GM23338 (cell line): Measurements from ENCODE around the gene ITFG1. TPM values are rescaled to one million over a fixed set of nuclear protein-coding genes. Genes with fewer than 3 reads are reported as not detected.

Experiments used
- ATAC-seq: fragments of 200-7000 bp; cut with Tn5 transposase; 3 replicates; pipeline ENCODE4 v1.9.1; 2020
- DNase-seq: peaks from one replicate; pipeline ENCODE4 v3.0.0-alpha.2; 2015; ENCODE audit warnings: low spot score
- H2AFZ ChIP-seq: fragments of 200-600 bp; sonication (generic); 2 replicates; pipeline ENCODE4 v1.8.0; 2016; ENCODE audit warnings: antibody characterized with exemption, mild to moderate bottlenecking, moderate library complexity
- H3F3A ChIP-seq: fragments of 200-600 bp; sonication (generic); replicated peaks from 2 replicates; pipeline ENCODE4 v1.8.0; 2017; ENCODE audit warnings: antibody characterized with exemption, mixed run types, low read depth
- H3K27ac ChIP-seq: fragments of 200-600 bp; sonication (generic); 2 replicates; pipeline ENCODE4 v1.6.1; 2016; ENCODE audit warnings: low read depth
- H3K27me3 ChIP-seq: fragments of 200-600 bp; sonication (generic); 2 replicates; pipeline ENCODE4 v1.8.0; 2016; ENCODE audit warnings: mild to moderate bottlenecking, mixed run types, moderate library complexity; ENCODE audit not compliant: insufficient read depth
- H3K36me3 ChIP-seq: fragments of 200-600 bp; sonication (generic); 2 replicates; pipeline ENCODE4 v1.8.0; 2016; ENCODE audit warnings: mild to moderate bottlenecking; ENCODE audit not compliant: insufficient read depth
- H3K4me1 ChIP-seq: fragments of 200-600 bp; sonication (generic); 2 replicates; pipeline ENCODE4 v1.8.0; 2016; ENCODE audit warnings: mild to moderate bottlenecking, moderate library complexity; ENCODE audit not compliant: insufficient read depth
- H3K4me2 ChIP-seq: fragments of 200-600 bp; sonication (generic); 2 replicates; pipeline ENCODE4 v1.7.1; 2017; ENCODE audit warnings: mixed run types
- H3K4me3 ChIP-seq: fragments of 200-600 bp; sonication (generic); 2 replicates; pipeline ENCODE4 v1.6.1; 2016; ENCODE audit warnings: mixed run types
- H3K79me2 ChIP-seq: fragments of 200-600 bp; sonication (generic); replicated peaks from 2 replicates; pipeline ENCODE4 v1.8.0; 2017; ENCODE audit warnings: mild to moderate bottlenecking; ENCODE audit not compliant: insufficient read depth
- H3K9me2 ChIP-seq: fragments of 200-600 bp; sonication (generic); 2 replicates; pipeline ENCODE4 v1.8.0; 2017; ENCODE audit not compliant: insufficient read depth
- H4K20me1 ChIP-seq: fragments of 200-600 bp; sonication (generic); replicated peaks from 2 replicates; pipeline ENCODE4 v1.8.0; 2017; ENCODE audit warnings: mild to moderate bottlenecking; ENCODE audit not compliant: insufficient read depth
- H3K27ac Mint-ChIP-seq: 2 replicates; pipeline ENCODE4 v1.8.0; 2020; ENCODE audit warnings: inconsistent platforms, mild to moderate bottlenecking, moderate library complexity, mixed read lengths
- H3K27me3 Mint-ChIP-seq: 3 replicates; pipeline ENCODE4 v1.8.0; 2022; ENCODE audit warnings: low read depth, mild to moderate bottlenecking, moderate library complexity, mixed read lengths, inconsistent platforms; ENCODE audit not compliant: insufficient read depth, poor library complexity
- H3K36me3 Mint-ChIP-seq: 3 replicates; pipeline ENCODE4 v1.8.0; 2021; ENCODE audit warnings: low read depth, mild to moderate bottlenecking, inconsistent platforms, moderate library complexity, mixed read lengths
- H3K4me1 Mint-ChIP-seq: 3 replicates; pipeline ENCODE4 v1.8.0; 2020; ENCODE audit warnings: mild to moderate bottlenecking, inconsistent platforms, mixed read lengths
- H3K4me3 Mint-ChIP-seq: 3 replicates; pipeline ENCODE4 v1.8.0; 2021; ENCODE audit warnings: moderate library complexity, mild to moderate bottlenecking, inconsistent platforms, mixed read lengths
- H3K9me3 Mint-ChIP-seq: 3 replicates; pipeline ENCODE4 v1.8.0; 2020; ENCODE audit warnings: moderate library complexity, mild to moderate bottlenecking, inconsistent platforms, mixed read lengths
- CREB1 ChIP-seq: fragments of 250-450 bp; sonication (Bioruptor Pico); IDR thresholded peaks from 2 replicates; pipeline ENCODE4 v1.5.0; 2020; ENCODE audit warnings: low read depth, mild to moderate bottlenecking, moderate library complexity
- CTCF ChIP-seq, 2 experiments: fragments of 200-600 bp in 1 of 2; sonication (generic) in 1 of 2; conservative IDR thresholded peaks; 2 replicates each; pipeline versions ENCODE4 v1.5.1 to v1.6.1; 2016 to 2017; ENCODE audit warnings: antibody characterized with exemption in 2 of 2, low read depth in 2 of 2, mild to moderate bottlenecking in 2 of 2, moderate library complexity in 1 of 2
- ETS1 ChIP-seq: IDR thresholded peaks from 2 replicates; pipeline ENCODE4 v1.6.1; 2016; ENCODE audit warnings: antibody characterized with exemption
- EZH2 ChIP-seq: fragments of 200-600 bp; sonication (generic); IDR thresholded peaks from one replicate; pipeline ENCODE4 v1.8.0; 2017; ENCODE audit warnings: antibody characterized with exemption, mild to moderate bottlenecking, low read depth; ENCODE audit not compliant: unreplicated experiment
- EZH2phosphoT487 ChIP-seq: fragments of 200-600 bp; sonication (generic); IDR thresholded peaks from one replicate; pipeline ENCODE4 v1.8.1; 2018; ENCODE audit warnings: antibody characterized with exemption; ENCODE audit not compliant: unreplicated experiment
- JUNB ChIP-seq: IDR thresholded peaks from one replicate; pipeline ENCODE4 v1.6.1; 2016; ENCODE audit warnings: antibody characterized with exemption; ENCODE audit not compliant: unreplicated experiment
- NANOG ChIP-seq: IDR thresholded peaks from 2 replicates; pipeline ENCODE4 v1.6.1; 2016; ENCODE audit warnings: antibody characterized with exemption, borderline replicate concordance
- POLR2AphosphoS5 ChIP-seq: IDR thresholded peaks from 2 replicates; pipeline ENCODE4 v1.6.1; 2016; ENCODE audit warnings: antibody characterized with exemption, low read depth
- REST ChIP-seq: IDR thresholded peaks from one replicate; pipeline ENCODE4 v1.6.1; 2018; ENCODE audit warnings: antibody characterized with exemption; ENCODE audit not compliant: unreplicated experiment
- ZNF114 ChIP-seq: fragments of 250-450 bp; sonication (Bioruptor Pico); IDR thresholded peaks from 2 replicates; pipeline ENCODE4 v1.5.0; 2020; ENCODE audit warnings: mild to moderate bottlenecking, moderate library complexity
- ZNF331 ChIP-seq: fragments of 250-450 bp; sonication (Bioruptor Pico); IDR thresholded peaks from 2 replicates; pipeline ENCODE4 v1.5.0; 2020; ENCODE audit warnings: low read depth, mild to moderate bottlenecking, moderate library complexity
- ZNF462 ChIP-seq: fragments of 250-450 bp; sonication (Bioruptor Pico); IDR thresholded peaks from 2 replicates; pipeline ENCODE4 v1.5.0; 2020; ENCODE audit warnings: mild to moderate bottlenecking, moderate library complexity
- polyA plus RNA-seq: library from polyadenylated mRNA; unstranded; fragments of >200 nt; fragmentation: Nextera tagmentation; extraction: Ambion mirVana; gene quantifications from 2 replicates; pipeline ENCODE4 v1.2.1, GENCODE V29; 2016
- total RNA-seq: library from RNA; depleted of rRNA; stranded (reverse); fragments of >200 nt; shearing (Covaris generic); gene quantifications from 2 replicates; pipeline ENCODE4 v1.2.3, GENCODE V29; 2014

ITFG1 gene
- total and polyA plus RNA-seq, 2 experiments from 2014 or later = 18.5 to 26.9 TPM

- H3K27me3 Mint-ChIP-seq = peaks cover 7% of the 10 kb centered on the region
- Histone ChIP-seq H3K27me3 (no peaks in the 10 kb centered on the region), H3K4me1 (peaks cover 22% of the 10 kb centered on the region), H3K4me3 (peak overlapping the region; percentile 93), H3F3A (no peaks in the 10 kb centered on the region; the same call in 1 of the 2 replicates), H3K9me2 (no peaks in the 10 kb centered on the region), H3K4me2 (peak overlapping the region; percentile 95), H3K27ac (peak overlapping the region; percentile 94), H2AFZ (peak overlapping the region; percentile 98), H3K79me2 (peaks cover 46% of the 10 kb centered on the region), H3K36me3 (no peaks in the 10 kb centered on the region), H4K20me1 (no peaks in the 10 kb centered on the region)
- peak overlapping the region; percentile 94 for H3K27ac Mint-ChIP-seq
- H3K4me3 Mint-ChIP-seq = peak overlapping the region; percentile 99
- ATAC-seq (peak; percentile 21), DNase-seq (peak; percentile 60)
- H3K9me3 Mint-ChIP-seq = no peaks in the 10 kb centered on the region
- peaks cover 23% of the 10 kb centered on the region for H3K4me1 Mint-ChIP-seq
- H3K36me3 Mint-ChIP-seq = peaks cover 6% of the 10 kb centered on the region; the same call in 2 of the 3 replicates
- TF ChIP-seq ETS1 = no peak
- no peak for TF ChIP-seq POLR2AphosphoS5
- no peak for TF ChIP-seq EZH2phosphoT487
- no peak for TF ChIP-seq CREB1 (CRISPR knock-in tag)
- no peak for TF ChIP-seq JUNB
- no peak for TF ChIP-seq EZH2
- no peak for TF ChIP-seq CTCF (conservative IDR thresholded peaks at IDR 0.05; ENCODE audit: low read depth in 2 of 2)
- TF ChIP-seq ZNF462 (CRISPR knock-in tag) = no peak
- TF ChIP-seq ZNF331 = no peak
- no peak for TF ChIP-seq REST
- TF ChIP-seq ZNF114 (CRISPR knock-in tag) = no peak
- TF ChIP-seq NANOG = no peak
Measured at GRCh38 chr16:47461598-47462266, 869 bp upstream of the ITFG1 start.
